Measurements from ENCODE around the gene NANOGP8. TPM values are rescaled to one million over a fixed set of nuclear protein-coding genes. Genes with fewer than 3 reads are reported as not detected.
"Not testable (repeated sequence)": the region's sequence is repeated elsewhere in the genome, so short reads cannot be mapped to it uniquely, and the experiment has no call there.

Gene NANOGP8, protein sequence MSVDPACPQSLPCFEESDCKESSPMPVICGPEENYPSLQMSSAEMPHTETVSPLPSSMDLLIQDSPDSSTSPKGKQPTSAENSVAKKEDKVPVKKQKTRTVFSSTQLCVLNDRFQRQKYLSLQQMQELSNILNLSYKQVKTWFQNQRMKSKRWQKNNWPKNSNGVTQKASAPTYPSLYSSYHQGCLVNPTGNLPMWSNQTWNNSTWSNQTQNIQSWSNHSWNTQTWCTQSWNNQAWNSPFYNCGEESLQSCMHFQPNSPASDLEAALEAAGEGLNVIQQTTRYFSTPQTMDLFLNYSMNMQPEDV
- not detected for total RNA-seq

DNA sequence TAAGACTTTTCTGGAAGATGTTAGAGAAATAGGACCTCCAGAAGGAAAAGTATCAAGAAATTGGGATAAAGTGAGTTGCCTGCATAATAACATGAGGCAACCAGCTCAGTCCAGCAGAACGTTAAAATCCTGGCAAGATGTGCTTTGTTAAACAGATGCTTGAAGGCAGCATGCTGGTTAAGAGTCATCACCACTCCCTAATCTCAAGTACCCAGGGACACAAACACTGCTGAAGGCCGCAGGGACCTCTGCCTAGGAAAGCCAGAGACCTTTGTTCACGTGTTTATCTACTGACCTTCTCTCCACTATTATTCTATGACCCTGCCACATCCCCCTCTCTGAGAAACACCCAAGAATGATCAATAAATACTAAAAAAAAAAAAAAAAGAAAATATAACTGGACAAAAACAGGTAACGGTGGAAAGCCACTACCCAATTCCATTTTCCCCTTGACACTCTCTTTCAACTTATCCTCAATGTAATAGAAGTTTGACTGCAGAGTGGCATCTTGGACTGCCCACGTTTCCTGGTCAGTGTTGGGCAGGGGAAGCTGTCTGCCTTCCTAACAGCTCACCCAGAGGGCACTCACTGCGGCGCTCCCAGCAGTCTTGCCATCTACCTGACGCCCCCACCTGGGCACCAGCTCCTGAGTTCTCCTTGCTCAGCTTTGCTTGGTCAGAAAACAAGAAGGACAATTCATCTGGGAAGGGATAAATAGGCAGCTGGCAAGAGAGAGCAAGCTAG lies at the start of gene NANOGP8:
Gene NANOGP8 (minus strand): TSS at position 120 of the 744 bp plus-strand sequence. CDS start 185 bp downstream, outside the sequence.
- DNase-seq, H3K36me3 Mint-ChIP-seq, H3K27ac Mint-ChIP-seq, H3K4me1 Mint-ChIP-seq, H3K9me3 Mint-ChIP-seq, H3K4me3 Mint-ChIP-seq, H3K27me3 Mint-ChIP-seq: not testable (repeated sequence)

DNA sequence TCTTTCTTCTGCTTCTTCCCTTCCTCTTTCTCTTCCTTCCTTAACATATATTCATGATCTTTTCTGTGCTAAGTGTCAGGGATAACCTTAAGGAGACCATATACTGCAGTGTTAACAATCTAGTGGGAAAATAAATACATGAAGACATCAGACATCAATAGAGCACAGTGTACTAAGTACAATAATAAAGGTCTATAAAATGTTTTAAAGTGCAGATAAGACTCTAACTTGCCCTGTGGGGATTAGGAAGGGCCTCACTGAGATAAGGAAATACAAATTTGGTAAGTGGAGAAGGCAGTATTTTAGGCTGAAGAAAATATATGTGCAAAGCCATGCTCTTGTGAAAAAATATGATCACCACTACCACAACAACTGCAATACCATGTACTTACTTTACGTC lies 49.2 kb upstream of the NANOGP8 start:
- Mint-ChIP-seq H3K4me3 (no peak overlapping the region), H3K36me3 (no peaks in the 10 kb centered on the region), H3K9me3 (peaks cover 2% of the 10 kb centered on the region), H3K27ac (no peak overlapping the region), H3K4me1 (no peaks in the 10 kb centered on the region), H3K27me3 (no peaks in the 10 kb centered on the region)
- DNase-seq = no peak

GRCh38 chr15:35130245-35130644 lies 45.1 kb upstream of the NANOGP8 start:
- Mint-ChIP-seq H3K27me3 (no peaks in the 10 kb centered on the region), H3K9me3 (peaks cover 2% of the 10 kb centered on the region), H3K27ac (no peak overlapping the region), H3K36me3 (no peaks in the 10 kb centered on the region), H3K4me1 (no peaks in the 10 kb centered on the region), H3K4me3 (no peak overlapping the region)
- DNase-seq = no peak

DNA sequence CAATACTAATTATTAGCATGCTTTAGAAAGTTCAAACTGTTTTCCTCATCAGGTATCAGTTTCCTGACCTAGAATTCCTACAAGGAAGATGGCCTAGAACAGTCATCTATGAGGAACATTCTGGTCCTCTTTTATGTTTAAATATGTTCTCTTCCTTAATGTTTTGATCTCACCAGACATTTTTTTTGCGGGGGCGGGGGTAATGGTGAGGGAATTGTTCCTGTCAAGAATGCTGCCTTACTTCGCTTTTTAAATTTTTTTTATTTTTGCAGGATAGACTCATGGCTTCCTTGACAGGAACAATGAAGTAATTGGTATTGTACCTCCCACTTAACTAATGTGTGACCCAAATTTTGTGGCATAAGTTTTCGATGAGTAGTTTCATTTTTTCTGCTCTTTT lies 44.3 kb upstream of the NANOGP8 start:
- DNase-seq = no peak
- H3K36me3 Mint-ChIP-seq = no peaks in the 10 kb centered on the region
- no peaks in the 10 kb centered on the region for H3K27me3 Mint-ChIP-seq
- H3K9me3 Mint-ChIP-seq = peaks cover 2% of the 10 kb centered on the region
- H3K4me3 Mint-ChIP-seq = no peak overlapping the region
- H3K4me1 Mint-ChIP-seq = no peaks in the 10 kb centered on the region
- H3K27ac Mint-ChIP-seq = no peak overlapping the region

- Mint-ChIP-seq H3K27ac (no peak overlapping the region), H3K4me3 (no peak overlapping the region), H3K4me1 (no peaks in the 10 kb centered on the region), H3K36me3 (no peaks in the 10 kb centered on the region), H3K27me3 (no peaks in the 10 kb centered on the region), H3K9me3 (peaks cover 2% of the 10 kb centered on the region)
- no peak for DNase-seq
These were observed 42.6 kb upstream of the NANOGP8 start for GRCh38 chr15:35127717-35128116.

GRCh38 chr15:35126236-35126635 lies 41.1 kb upstream of the NANOGP8 start:
- no peaks in the 10 kb centered on the region for H3K27me3 Mint-ChIP-seq
- no peaks in the 10 kb centered on the region for H3K4me1 Mint-ChIP-seq
- no peak for DNase-seq
- no peak overlapping the region for H3K27ac Mint-ChIP-seq
- H3K4me3 Mint-ChIP-seq = no peak overlapping the region
- no peaks in the 10 kb centered on the region for H3K9me3 Mint-ChIP-seq
- H3K36me3 Mint-ChIP-seq = peaks cover 2% of the 10 kb centered on the region

- peaks cover 2% of the 10 kb centered on the region for H3K36me3 Mint-ChIP-seq
- H3K27me3 Mint-ChIP-seq = no peaks in the 10 kb centered on the region
- DNase-seq = no peak
- no peak overlapping the region for H3K27ac Mint-ChIP-seq
- H3K4me1 Mint-ChIP-seq = no peaks in the 10 kb centered on the region
- H3K4me3 Mint-ChIP-seq = no peak overlapping the region
- no peaks in the 10 kb centered on the region for H3K9me3 Mint-ChIP-seq
These were observed 38.6 kb upstream of the NANOGP8 start for GRCh38 chr15:35123743-35124142.

DNA sequence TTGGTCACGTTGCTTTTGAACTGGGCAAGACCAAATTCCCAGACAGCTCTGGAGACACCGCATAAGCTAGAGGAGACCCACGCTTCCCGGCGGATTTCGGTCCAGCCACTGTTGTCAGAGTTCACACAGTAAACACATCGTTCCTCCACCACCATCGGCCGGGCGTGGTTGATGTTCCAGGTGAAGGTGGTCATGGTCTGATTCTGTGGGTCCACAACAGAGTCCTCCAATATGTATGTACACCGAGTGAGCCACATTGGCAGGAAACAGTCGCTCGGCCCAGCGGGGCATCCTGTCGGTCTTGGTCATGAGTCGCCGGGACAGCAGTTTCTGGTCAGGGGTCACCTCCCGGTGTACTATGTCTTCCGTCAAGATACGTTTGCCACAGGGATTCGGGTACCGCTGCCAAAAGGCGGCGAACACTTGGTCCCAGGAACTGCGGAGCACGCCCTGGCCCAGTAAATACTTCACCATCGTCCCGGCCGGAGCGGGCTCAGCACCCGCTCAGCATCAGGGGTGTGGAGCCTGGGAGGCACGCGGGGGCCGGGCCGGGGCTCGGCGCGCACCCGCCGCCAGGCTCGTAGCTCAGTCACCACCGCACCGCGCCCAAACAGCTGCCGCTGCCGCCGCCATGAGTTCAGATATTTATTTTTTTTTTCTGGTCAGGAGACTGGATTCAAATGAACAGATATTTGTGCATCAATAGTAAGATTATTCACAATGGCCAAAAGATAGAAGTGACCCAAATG lies 36.7 kb upstream of the NANOGP8 start:
- H3K9me3 Mint-ChIP-seq = no peaks in the 10 kb centered on the region
- H3K27me3 Mint-ChIP-seq = no peaks in the 10 kb centered on the region
- H3K4me3 Mint-ChIP-seq = no peak overlapping the region
- no peak for DNase-seq
- no peak overlapping the region for H3K27ac Mint-ChIP-seq
- peaks cover 2% of the 10 kb centered on the region for H3K36me3 Mint-ChIP-seq
- no peaks in the 10 kb centered on the region for H3K4me1 Mint-ChIP-seq

DNA sequence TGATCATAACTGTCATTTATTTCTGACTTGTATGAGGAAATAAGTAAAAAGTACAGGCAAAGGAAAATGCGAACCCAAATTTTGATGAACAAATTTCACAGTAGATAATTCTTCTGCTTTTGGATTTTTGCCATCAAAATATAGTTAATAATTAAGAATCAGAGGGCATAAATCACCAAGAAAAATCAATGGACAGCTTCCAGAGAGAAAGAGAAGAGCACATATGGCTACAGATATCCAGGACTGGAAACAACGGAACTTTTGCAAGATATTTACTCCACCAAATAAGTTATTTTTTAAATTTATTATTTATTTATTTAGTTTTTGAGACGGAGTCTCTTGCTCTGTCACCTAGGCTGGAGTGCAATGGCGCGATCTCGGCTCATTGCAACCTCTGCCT lies 35.1 kb upstream of the NANOGP8 start:
- H3K27me3 Mint-ChIP-seq = no peaks in the 10 kb centered on the region
- DNase-seq = no peak
- H3K36me3 Mint-ChIP-seq = peaks cover 2% of the 10 kb centered on the region
- H3K9me3 Mint-ChIP-seq = no peaks in the 10 kb centered on the region
- H3K4me3 Mint-ChIP-seq = no peak overlapping the region
- H3K27ac Mint-ChIP-seq = no peak overlapping the region
- H3K4me1 Mint-ChIP-seq = no peaks in the 10 kb centered on the region

GRCh38 chr15:35118960-35119359 lies 33.9 kb upstream of the NANOGP8 start:
- DNase-seq = no peak
- Mint-ChIP-seq H3K4me3 (no peak overlapping the region), H3K27ac (no peak overlapping the region), H3K27me3 (no peaks in the 10 kb centered on the region), H3K36me3 (peaks cover 2% of the 10 kb centered on the region), H3K4me1 (no peaks in the 10 kb centered on the region), H3K9me3 (no peaks in the 10 kb centered on the region)

- no peaks in the 10 kb centered on the region for H3K27me3 Mint-ChIP-seq
- no peak overlapping the region for H3K27ac Mint-ChIP-seq
- no peaks in the 10 kb centered on the region for H3K9me3 Mint-ChIP-seq
- peaks cover 2% of the 10 kb centered on the region for H3K36me3 Mint-ChIP-seq
- DNase-seq = no peak
- H3K4me3 Mint-ChIP-seq = no peak overlapping the region
- H3K4me1 Mint-ChIP-seq = no peaks in the 10 kb centered on the region
These were observed 32.6 kb upstream of the NANOGP8 start for GRCh38 chr15:35117543-35118265.

DNA sequence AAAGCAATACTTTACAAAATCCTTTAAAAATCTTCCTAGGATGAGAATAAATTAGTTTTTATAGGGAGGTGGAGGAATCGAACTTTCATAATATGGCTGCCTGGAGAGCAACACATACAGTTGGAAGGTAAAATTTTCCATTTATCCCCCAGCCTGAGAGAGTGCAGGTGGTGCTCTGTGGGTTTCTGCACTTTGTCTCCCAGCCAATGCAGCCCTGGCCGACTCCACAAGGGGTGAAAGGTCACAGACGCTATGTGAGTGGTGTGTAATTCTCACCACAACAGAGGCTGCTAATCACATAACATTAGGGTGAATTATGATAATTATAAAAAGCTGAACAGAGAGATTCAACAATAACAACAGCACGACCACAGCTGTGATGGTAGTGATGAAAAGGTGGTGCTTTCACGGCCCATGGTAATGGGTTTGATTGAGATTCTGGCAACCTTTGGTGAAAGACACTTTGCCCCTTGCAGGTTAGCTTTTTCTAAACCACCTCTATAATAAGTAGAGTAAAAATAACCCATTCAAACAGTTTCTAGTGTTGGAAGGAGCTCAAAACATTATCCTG lies 30.1 kb upstream of the NANOGP8 start:
- DNase-seq = no peak
- H3K4me1 Mint-ChIP-seq = no peaks in the 10 kb centered on the region
- H3K4me3 Mint-ChIP-seq = no peak overlapping the region
- no peaks in the 10 kb centered on the region for H3K9me3 Mint-ChIP-seq
- H3K27ac Mint-ChIP-seq = no peak overlapping the region
- H3K27me3 Mint-ChIP-seq = no peaks in the 10 kb centered on the region
- no peaks in the 10 kb centered on the region for H3K36me3 Mint-ChIP-seq

GRCh38 chr15:35112346-35112745 lies 27.3 kb upstream of the NANOGP8 start:
- no peak overlapping the region for H3K4me3 Mint-ChIP-seq
- no peaks in the 10 kb centered on the region for H3K36me3 Mint-ChIP-seq
- H3K27me3 Mint-ChIP-seq = no peaks in the 10 kb centered on the region
- DNase-seq = no peak
- H3K4me1 Mint-ChIP-seq = no peaks in the 10 kb centered on the region
- H3K9me3 Mint-ChIP-seq = no peaks in the 10 kb centered on the region
- no peak overlapping the region for H3K27ac Mint-ChIP-seq

GRCh38 chr15:35111861-35112260 lies 26.8 kb upstream of the NANOGP8 start:
- DNase-seq = no peak
- H3K27ac Mint-ChIP-seq = no peak overlapping the region
- H3K27me3 Mint-ChIP-seq = no peaks in the 10 kb centered on the region
- H3K4me1 Mint-ChIP-seq = no peaks in the 10 kb centered on the region
- H3K4me3 Mint-ChIP-seq = no peak overlapping the region
- no peaks in the 10 kb centered on the region for H3K9me3 Mint-ChIP-seq
- H3K36me3 Mint-ChIP-seq = no peaks in the 10 kb centered on the region

- H3K9me3 Mint-ChIP-seq = no peaks in the 10 kb centered on the region
- no peak overlapping the region for H3K4me3 Mint-ChIP-seq
- no peaks in the 10 kb centered on the region for H3K36me3 Mint-ChIP-seq
- H3K27ac Mint-ChIP-seq = no peak overlapping the region
- H3K4me1 Mint-ChIP-seq = no peaks in the 10 kb centered on the region
- DNase-seq = no peak
- H3K27me3 Mint-ChIP-seq = no peaks in the 10 kb centered on the region
These were observed 23.4 kb upstream of the NANOGP8 start for GRCh38 chr15:35108453-35108852.
